GM10266 (cell line): Measurements from ENCODE around the gene NEURL1.

ENCODE experiments used
- DNase-seq: peaks from one replicate; pipeline ENCODE4 v3.0.0; 2012; ENCODE audit errors: extremely low spot score
- CTCF ChIP-seq: IDR thresholded peaks from 2 replicates; pipeline ENCODE4 v1.5.1; 2012; ENCODE audit warnings: mild to moderate bottlenecking, low read depth; ENCODE audit not compliant: control insufficient read depth, insufficient read depth; ENCODE audit errors: missing control alignments

Gene NEURL1

GRCh38 chr10:103572347-103573204 lies 79.1 kb downstream of the NEURL1 start:
- no peak for TF ChIP-seq CTCF
- no peak for DNase-seq

GRCh38 chr10:103573205-103573487 lies 79.6 kb downstream of the NEURL1 start:
- no peak for TF ChIP-seq CTCF
- DNase-seq: no peak

GRCh38 chr10:103574097-103575061 lies 80.9 kb downstream of the NEURL1 start:
- DNase-seq: no peak
- no peak for TF ChIP-seq CTCF

GRCh38 chr10:103575416-103576075 lies 82.0 kb downstream of the NEURL1 start:
- no peak for DNase-seq

GRCh38 chr10:103576076-103576471 lies 82.6 kb downstream of the NEURL1 start:
- TF ChIP-seq CTCF: no peak

More at GRCh38 chr10:103575416-103576075, 82.0 kb downstream of the NEURL1 start:
- no peak for TF ChIP-seq CTCF

GRCh38 chr10:103576862-103577261 lies 83.4 kb downstream of the NEURL1 start:
- TF ChIP-seq CTCF: no peak
- no peak for DNase-seq

More at GRCh38 chr10:103576076-103576471, 82.6 kb downstream of the NEURL1 start:
- DNase-seq: no peak
